ENCODE data around the gene XYLT1. TPM values are rescaled to one million over a fixed set of nuclear protein-coding genes. Genes with fewer than 3 reads are reported as not detected.
"Not testable (repeated sequence)": the region's sequence is repeated elsewhere in the genome, so short reads cannot be mapped to it uniquely, and the experiment has no call there.

Gene XYLT1
- total RNA-seq, 4 donors from 2014 or later, result 5.6 to 14.9 (median 10.8) TPM

GRCh38 chr16:17411263-17411662 lies 59.5 kb downstream of the XYLT1 start:
- no peaks in the 10 kb centered on the region for H3K27me3 ChIP-seq
- DNase-seq, result no peak
- 91 to 95% methylated on average over 2 of the region's 2 CpGs for WGBS, 2 donors
- H3K4me3 ChIP-seq (replicated peaks in 1 of 3), result no peak overlapping the region
- no peak overlapping the region for H3K27ac ChIP-seq
- no peak for TF ChIP-seq POLR2A (IDR thresholded peaks at IDR 0.05)
- H3K36me3 ChIP-seq, result no peaks in the 10 kb centered on the region
- H3K4me1 ChIP-seq, result peaks cover 0 to 3% of the 10 kb centered on the region in 2 donors
- intact Hi-C loops (cut with DNase I), result no loop called here
- no peaks in the 10 kb centered on the region for H3K9me3 ChIP-seq

- H3K4me3 ChIP-seq (replicated peaks in 1 of 3); DNase-seq; H3K36me3 ChIP-seq; intact Hi-C loops (cut with DNase I); H3K4me1 ChIP-seq; H3K27ac ChIP-seq; H3K9me3 ChIP-seq; H3K27me3 ChIP-seq: not testable (repeated sequence)
- WGBS, 2 donors, result 95 to 97% methylated on average over 6 of the region's 6 CpGs
These were observed 60.4 kb downstream of the XYLT1 start for GRCh38 chr16:17410316-17410715.

DNA sequence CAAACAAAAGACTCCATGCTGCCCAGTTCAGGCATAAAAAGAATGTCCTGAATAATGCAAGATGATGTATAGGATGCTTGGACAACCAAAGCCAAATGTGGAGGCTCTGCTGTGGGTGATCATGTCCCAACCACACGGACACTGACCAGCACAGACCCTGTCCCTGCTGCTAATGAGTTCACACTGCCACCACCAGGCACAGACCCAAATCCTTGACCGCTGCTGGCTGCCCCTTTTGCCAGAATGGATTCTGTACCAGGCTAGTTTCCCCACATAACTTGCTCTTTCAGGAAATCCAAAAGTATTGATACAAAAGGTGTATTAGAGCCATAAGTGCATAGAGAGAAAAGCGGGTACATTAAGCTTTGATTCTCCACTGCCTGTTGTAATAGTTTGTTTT lies 60.9 kb downstream of the XYLT1 start:
- no peaks in the 10 kb centered on the region for H3K36me3 ChIP-seq
- DNase-seq, result no peak
- no peaks in the 10 kb centered on the region for H3K27me3 ChIP-seq
- intact Hi-C loops (cut with DNase I), result no loop called here
- no peak overlapping the region for H3K4me3 ChIP-seq (replicated peaks in 1 of 3)
- WGBS, 2 donors, result 96% methylated on average over 3 of the region's 3 CpGs
- H3K9me3 ChIP-seq, result no peaks in the 10 kb centered on the region
- H3K4me1 ChIP-seq, result peaks cover 11 to 13% of the 10 kb centered on the region in 2 donors
- H3K27ac ChIP-seq, result no peak overlapping the region
- TF ChIP-seq, protein P1, sequence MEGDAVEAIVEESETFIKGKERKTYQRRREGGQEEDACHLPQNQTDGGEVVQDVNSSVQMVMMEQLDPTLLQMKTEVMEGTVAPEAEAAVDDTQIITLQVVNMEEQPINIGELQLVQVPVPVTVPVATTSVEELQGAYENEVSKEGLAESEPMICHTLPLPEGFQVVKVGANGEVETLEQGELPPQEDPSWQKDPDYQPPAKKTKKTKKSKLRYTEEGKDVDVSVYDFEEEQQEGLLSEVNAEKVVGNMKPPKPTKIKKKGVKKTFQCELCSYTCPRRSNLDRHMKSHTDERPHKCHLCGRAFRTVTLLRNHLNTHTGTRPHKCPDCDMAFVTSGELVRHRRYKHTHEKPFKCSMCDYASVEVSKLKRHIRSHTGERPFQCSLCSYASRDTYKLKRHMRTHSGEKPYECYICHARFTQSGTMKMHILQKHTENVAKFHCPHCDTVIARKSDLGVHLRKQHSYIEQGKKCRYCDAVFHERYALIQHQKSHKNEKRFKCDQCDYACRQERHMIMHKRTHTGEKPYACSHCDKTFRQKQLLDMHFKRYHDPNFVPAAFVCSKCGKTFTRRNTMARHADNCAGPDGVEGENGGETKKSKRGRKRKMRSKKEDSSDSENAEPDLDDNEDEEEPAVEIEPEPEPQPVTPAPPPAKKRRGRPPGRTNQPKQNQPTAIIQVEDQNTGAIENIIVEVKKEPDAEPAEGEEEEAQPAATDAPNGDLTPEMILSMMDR (IDR thresholded peaks at IDR 0.05), result no peak
- no peak for TF ChIP-seq POLR2A (IDR thresholded peaks at IDR 0.05)

DNA sequence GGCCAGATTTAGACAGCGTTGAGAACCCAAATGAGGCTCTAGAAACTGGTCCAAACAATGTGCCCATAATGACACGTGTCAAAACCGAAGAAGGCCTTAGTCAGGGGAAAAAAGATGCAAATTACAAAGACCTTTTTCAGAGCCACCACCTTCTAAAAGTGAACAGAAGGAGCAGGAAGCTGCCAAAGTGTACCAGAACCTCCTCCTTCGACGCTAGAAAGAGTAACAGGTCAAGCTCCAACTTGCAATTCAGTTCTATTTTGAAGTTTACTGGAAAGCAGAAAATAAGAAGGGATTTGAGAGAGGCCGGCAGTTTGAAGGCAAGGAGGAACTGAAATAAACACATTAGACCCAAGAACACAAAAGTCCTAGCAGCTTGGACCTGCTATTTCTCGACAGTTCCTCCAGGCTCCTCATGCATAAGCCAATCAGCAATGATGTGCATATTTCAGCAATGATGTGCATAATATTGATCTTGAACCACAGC lies 61.8 kb downstream of the XYLT1 start:
- Histone ChIP-seq H3K9me3 (no peaks in the 10 kb centered on the region), H3K27ac (no peak overlapping the region), H3K27me3 (no peaks in the 10 kb centered on the region), H3K4me3 (replicated peaks in 1 of 3) (no peak overlapping the region), H3K36me3 (no peaks in the 10 kb centered on the region), H3K4me1 (peaks cover 16% of the 10 kb centered on the region in 2 donors)
- WGBS, 2 donors, result 90 to 95% methylated on average over 7 of the region's 7 CpGs
- DNase-seq, result no peak
- TF ChIP-seq POLR2A (IDR thresholded peaks at IDR 0.05), result no peak
- TF ChIP-seq, protein P1 (IDR thresholded peaks at IDR 0.05), result no peak
- intact Hi-C loops (cut with DNase I), result no loop called here

- no peak for DNase-seq
- WGBS, 2 donors, result 93 to 96% methylated on average over 5 of the region's 5 CpGs
- TF ChIP-seq, protein P1 (IDR thresholded peaks at IDR 0.05), result no peak
- no peaks in the 10 kb centered on the region for H3K36me3 ChIP-seq
- H3K27me3 ChIP-seq, result no peaks in the 10 kb centered on the region
- H3K27ac ChIP-seq, result no peak overlapping the region
- intact Hi-C loops (cut with DNase I), result no loop called here
- peaks cover 16% of the 10 kb centered on the region in 2 donors for H3K4me1 ChIP-seq
- H3K9me3 ChIP-seq, result no peaks in the 10 kb centered on the region
- no peak overlapping the region for H3K4me3 ChIP-seq (replicated peaks in 1 of 3)
These were observed 62.5 kb downstream of the XYLT1 start for GRCh38 chr16:17408296-17408695.

DNA sequence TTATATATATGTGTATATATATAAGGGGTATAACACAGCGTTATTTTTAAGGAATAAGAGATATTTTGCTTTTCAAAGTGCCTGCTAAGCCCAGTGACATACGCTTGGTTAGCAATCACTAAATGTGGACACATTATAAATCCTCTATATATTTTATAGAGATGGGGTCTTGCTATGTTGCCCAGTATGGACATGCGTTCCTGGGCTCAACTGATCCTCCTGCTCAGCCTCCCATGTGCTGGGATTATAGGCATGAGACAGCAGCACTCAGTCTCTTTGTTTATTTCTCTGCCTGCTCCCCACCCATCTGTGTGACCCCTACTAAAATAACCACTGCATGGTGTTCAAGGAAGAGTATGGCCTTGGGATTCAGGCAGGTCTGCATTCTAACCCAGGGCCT lies 63.4 kb downstream of the XYLT1 start:
- intact Hi-C loops (cut with DNase I), result no loop called here
- Histone ChIP-seq H3K27me3 (no peaks in the 10 kb centered on the region), H3K27ac (no peak overlapping the region), H3K4me1 (peaks cover 16% of the 10 kb centered on the region in 2 donors), H3K9me3 (no peaks in the 10 kb centered on the region), H3K4me3 (replicated peaks in 1 of 3) (no peak overlapping the region), H3K36me3 (no peaks in the 10 kb centered on the region)
- TF ChIP-seq, protein P1 (IDR thresholded peaks at IDR 0.05), result no peak
- TF ChIP-seq POLR2A (IDR thresholded peaks at IDR 0.05), result no peak
- no peak for DNase-seq
- WGBS, 2 donors, result 95 to 97% methylated on average over 3 of the region's 3 CpGs

All from thyroid gland (tissue), 4 donors.